SK-N-SH (cell line): ENCODE data around the gene RGL1. TPM values are rescaled to one million over a fixed set of nuclear protein-coding genes. Genes with fewer than 3 reads are reported as not detected.
A peak's percentile ranks its signal among the peaks of the same experiment; 100 is the strongest.

Experiments
- CTCF ChIA-PET: fragments of 300-600, 350-600 bp; formaldehyde crosslinking; extraction: SDS; loops from one replicate; lab custom pipeline; 2021; lab: Yijun Ruan, JAX
- POLR2A ChIA-PET: fragments of 350-600 bp; sonication (Branson Sonifier 250); formaldehyde crosslinking; extraction: SDS; loops from one replicate; lab custom pipeline; 2020; ENCODE audit warnings: antibody characterized with exemption, inconsistent platforms; lab: Yijun Ruan, JAX
- DNase-seq: peaks from one replicate; pipeline ENCODE4 v3.0.0; 2012
- H2AFZ ChIP-seq: fragments of 200-600 bp; sonication (generic); 2 replicates; pipeline ENCODE4 v1.8.1; 2016; ENCODE audit warnings: antibody characterized with exemption, mild to moderate bottlenecking, low read depth
- H3F3A ChIP-seq: fragments of 200-600 bp; sonication (generic); replicated peaks from 2 replicates; pipeline ENCODE3; 2016; ENCODE audit warnings: antibody characterized with exemption, mild to moderate bottlenecking; ENCODE audit not compliant: insufficient read depth
- H3K27ac ChIP-seq, 2 experiments: fragments of 200-500 bp in 1 of 2; fragments of 200-600 bp in 1 of 2; sonication (Bioruptor generic) in 1 of 2; sonication (generic), shearing (Covaris generic) in 1 of 2; 2 replicates each; pipeline versions ENCODE4 v1.5.1 to v1.6.1; 2014 to 2016; ENCODE audit warnings: low read depth in 2 of 2, inconsistent platforms in 1 of 2, low read length in 1 of 2, mild to moderate bottlenecking in 1 of 2, mixed read lengths in 1 of 2
- H3K27me3 ChIP-seq: fragments of 200-600 bp; sonication (generic), shearing (Covaris generic); 2 replicates; pipeline ENCODE4 v1.6.1; 2016; ENCODE audit warnings: mixed run types; ENCODE audit not compliant: insufficient read depth
- H3K36me3 ChIP-seq, 2 experiments: fragments of 200-500 bp in 1 of 2; fragments of 200-600 bp in 1 of 2; sonication (Bioruptor generic) in 1 of 2; sonication (generic) in 1 of 2; replicated peaks in 1 of 2; 2 replicates each; pipeline versions ENCODE3 to v1.5.1; 2014 to 2016; ENCODE audit warnings: low read length in 1 of 2, mild to moderate bottlenecking in 1 of 2; ENCODE audit not compliant: insufficient read depth in 2 of 2, control insufficient read depth in 1 of 2
- H3K4me1 ChIP-seq, 2 experiments: fragments of 200-500 bp in 1 of 2; fragments of 200-600 bp in 1 of 2; sonication (Bioruptor generic) in 1 of 2; sonication (generic), shearing (Covaris generic) in 1 of 2; 2 replicates each; pipeline versions ENCODE4 v1.5.1 to v1.6.1; 2014 to 2016; ENCODE audit warnings: low read depth in 1 of 2, low read length in 1 of 2, mixed run types in 1 of 2; ENCODE audit not compliant: insufficient read depth in 2 of 2, control insufficient read depth in 1 of 2
- H3K4me2 ChIP-seq: fragments of 200-600 bp; sonication (generic), shearing (Covaris generic); 2 replicates; pipeline ENCODE4 v1.6.1; 2017; ENCODE audit warnings: mixed run types
- H3K4me3 ChIP-seq, 2 experiments: fragments of 200-500 bp in 1 of 2; fragments of 200-600 bp in 1 of 2; sonication (Bioruptor generic) in 1 of 2; sonication (generic), shearing (Covaris generic) in 1 of 2; 2 replicates each; pipeline versions ENCODE4 v1.5.1 to v1.8.1; 2014 to 2016; ENCODE audit warnings: low read depth in 2 of 2, inconsistent platforms in 1 of 2, low read length in 1 of 2, mild to moderate bottlenecking in 1 of 2, mixed read lengths in 1 of 2, moderate library complexity in 1 of 2
- H3K79me2 ChIP-seq: fragments of 200-600 bp; sonication (generic); 2 replicates; pipeline ENCODE4 v1.8.1; 2017; ENCODE audit warnings: mild to moderate bottlenecking; ENCODE audit not compliant: insufficient read depth
- H3K9ac ChIP-seq: fragments of 200-600 bp; sonication (generic); 2 replicates; pipeline ENCODE4 v1.6.1; 2017; ENCODE audit warnings: mixed run types
- H3K9me2 ChIP-seq: fragments of 200-600 bp; sonication (generic); 2 replicates; pipeline ENCODE4 v1.6.1; 2017; ENCODE audit warnings: mixed run types
- H3K9me3 ChIP-seq: fragments of 200-600 bp; sonication (generic); 2 replicates; pipeline ENCODE4 v1.6.1; 2017; ENCODE audit warnings: mixed run types, mild to moderate bottlenecking, moderate library complexity
- H4K20me1 ChIP-seq: fragments of 200-600 bp; sonication (generic); 2 replicates; pipeline ENCODE4 v1.6.1; 2017; ENCODE audit warnings: mild to moderate bottlenecking, mixed run types; ENCODE audit not compliant: insufficient read depth
- EP300 ChIP-seq, 2 experiments: IDR thresholded peaks; 2 replicates each; pipeline versions ENCODE4 v1.4.0 to v1.6.1; 2012; ENCODE audit warnings: borderline replicate concordance in 1 of 2, low read depth in 1 of 2, low read length in 1 of 2
- EZH2phosphoT487 ChIP-seq: fragments of 200-600 bp; sonication (generic); IDR thresholded peaks from 2 replicates; pipeline ENCODE4 v1.6.1; 2017; ENCODE audit warnings: low read depth, mixed run types, mild to moderate bottlenecking, antibody characterized with exemption, moderate library complexity, borderline replicate concordance
- FOSL2 ChIP-seq: IDR thresholded peaks from 2 replicates; pipeline ENCODE4 v1.4.0; 2012; ENCODE audit warnings: low read depth, mild to moderate bottlenecking, moderate library complexity, borderline replicate concordance
- FOXM1 ChIP-seq: IDR thresholded peaks from 2 replicates; pipeline ENCODE4 v1.4.0; 2012; ENCODE audit warnings: low read depth, mild to moderate bottlenecking
- GABPA ChIP-seq: IDR thresholded peaks from 2 replicates; pipeline ENCODE4 v1.4.0; 2012; ENCODE audit warnings: low read depth, mild to moderate bottlenecking
- GATA2 ChIP-seq: sonication (generic); formaldehyde crosslinking; IDR thresholded peaks from 2 replicates; pipeline ENCODE4 v1.5.0; 2020; ENCODE audit warnings: mild to moderate bottlenecking, missing genetic modification reagents
- NFIC ChIP-seq: IDR thresholded peaks from 2 replicates; pipeline ENCODE4 v1.4.0; 2012; ENCODE audit warnings: borderline replicate concordance
- RAD21 ChIP-seq: IDR thresholded peaks from 2 replicates; pipeline ENCODE4 v1.6.1; 2012; ENCODE audit warnings: mild to moderate bottlenecking, low read length
- RCOR1 ChIP-seq: fragments of 150-350 bp; IDR thresholded peaks from 2 replicates; pipeline ENCODE4 v1.6.1; 2017; ENCODE audit warnings: antibody characterized with exemption, low read length
- SIN3A ChIP-seq: IDR thresholded peaks from 2 replicates; pipeline ENCODE4 v1.6.1; 2012; ENCODE audit warnings: low read depth, mild to moderate bottlenecking, low read length, moderate library complexity, borderline replicate concordance
- SMC3 ChIP-seq: IDR thresholded peaks from 2 replicates; pipeline ENCODE4 v1.6.1; 2012; ENCODE audit warnings: low read depth, low read length, improper control_type of control experiment
- TAF1 ChIP-seq: IDR thresholded peaks from 2 replicates; pipeline ENCODE4 v1.6.1; 2012; ENCODE audit warnings: low read depth, mild to moderate bottlenecking, low read length, moderate library complexity, borderline replicate concordance
- TCF12 ChIP-seq: IDR thresholded peaks from 2 replicates; pipeline ENCODE4 v1.4.0; 2012
- TEAD4 ChIP-seq: IDR thresholded peaks from 2 replicates; pipeline ENCODE4 v1.4.0; 2012; ENCODE audit warnings: mild to moderate bottlenecking, borderline replicate concordance; ENCODE audit not compliant: insufficient read depth
- YY1 ChIP-seq: IDR thresholded peaks from 2 replicates; pipeline ENCODE4 v1.4.0; 2012; ENCODE audit warnings: low read depth, mild to moderate bottlenecking
- WGBS: methylation state at CpG from one replicate; pipeline ENCODE4 v1.1.6; 2017; ENCODE audit warnings: low lambda C conversion rate; 5-methylcytosine and 5-hydroxymethylcytosine counted together
- polyA plus RNA-seq, 3 experiments: library from polyadenylated mRNA; depleted of rRNA; stranded (reverse); fragments of >200 nt; gene quantifications; 2 replicates each; pipeline ENCODE4 v1.2.3, GENCODE V29; 2012
- TF ChIP-seq, protein P1 (sequence below): IDR thresholded peaks from 2 replicates; pipeline ENCODE4; 2012
- TF ChIP-seq, protein P2 (sequence below): fragments of 150-350 bp; IDR thresholded peaks from 2 replicates; pipeline ENCODE4 v1.6.1; 2016; ENCODE audit warnings: mild to moderate bottlenecking, low read depth, low read length
- TF ChIP-seq, protein P3 (sequence below): fragments of 200-600 bp; sonication (generic); IDR thresholded peaks from 2 replicates; pipeline ENCODE4 v1.6.1; 2017; ENCODE audit warnings: antibody characterized with exemption, mild to moderate bottlenecking, moderate library complexity
- TF ChIP-seq, protein P4 (sequence below): IDR thresholded peaks from 2 replicates; pipeline ENCODE4 v1.4.0; 2012; ENCODE audit warnings: low read depth, borderline replicate concordance
- TF ChIP-seq, protein P5 (sequence below): IDR thresholded peaks from 2 replicates; pipeline ENCODE4 v1.6.1; 2012; ENCODE audit warnings: mild to moderate bottlenecking, low read depth, low read length, moderate library complexity

The RGL1 gene
- polyA plus RNA-seq, 1 of the 3 experiments (the other 2 are of a cell fraction), result 8.3 TPM

DNA sequence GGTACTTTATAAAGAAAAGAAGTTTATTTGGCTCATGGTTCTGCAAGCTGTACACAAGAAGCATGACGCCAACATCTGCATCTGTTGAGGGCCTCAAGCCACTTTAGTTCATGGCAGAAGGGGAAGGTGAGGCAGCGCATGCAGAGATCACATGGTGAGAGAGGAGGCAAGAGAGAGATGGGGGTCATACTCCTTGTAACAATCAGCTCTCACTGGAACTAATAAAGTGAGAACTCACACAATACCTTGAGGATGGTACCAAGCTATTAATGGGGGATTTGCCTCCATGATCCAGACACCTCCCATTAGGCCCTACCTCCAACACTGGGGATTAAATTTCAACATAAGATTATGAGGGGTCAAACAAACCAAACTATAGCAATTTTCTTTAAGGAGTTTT is 3.3 kb upstream of the RGL1 start (continued):
- TF ChIP-seq FOXM1 (no peak), TCF12 (no peak)
- TF ChIP-seq, protein P1, sequence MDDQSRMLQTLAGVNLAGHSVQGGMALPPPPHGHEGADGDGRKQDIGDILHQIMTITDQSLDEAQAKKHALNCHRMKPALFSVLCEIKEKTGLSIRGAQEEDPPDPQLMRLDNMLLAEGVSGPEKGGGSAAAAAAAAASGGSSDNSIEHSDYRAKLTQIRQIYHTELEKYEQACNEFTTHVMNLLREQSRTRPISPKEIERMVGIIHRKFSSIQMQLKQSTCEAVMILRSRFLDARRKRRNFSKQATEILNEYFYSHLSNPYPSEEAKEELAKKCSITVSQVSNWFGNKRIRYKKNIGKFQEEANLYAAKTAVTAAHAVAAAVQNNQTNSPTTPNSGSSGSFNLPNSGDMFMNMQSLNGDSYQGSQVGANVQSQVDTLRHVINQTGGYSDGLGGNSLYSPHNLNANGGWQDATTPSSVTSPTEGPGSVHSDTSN, result no peak

DNA sequence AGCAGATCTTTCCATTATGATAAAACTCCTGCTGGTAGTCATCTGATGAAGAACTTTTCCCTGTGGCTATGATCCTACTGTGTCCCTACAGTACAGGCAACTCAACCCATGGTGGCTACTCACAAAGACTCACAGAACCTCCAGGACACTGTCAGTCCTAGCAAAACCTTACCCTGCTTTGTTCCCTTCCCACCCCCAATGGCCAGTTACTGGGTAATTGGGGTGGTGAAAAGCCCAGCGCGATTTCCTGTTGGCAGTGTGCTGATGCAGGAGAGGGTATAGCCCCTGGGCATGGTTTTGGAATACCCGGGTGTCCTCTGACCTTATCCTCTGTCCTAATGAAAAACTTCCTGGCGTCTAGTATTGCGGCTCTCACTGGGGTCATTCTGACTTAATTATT is 533 bp upstream of the RGL1 start:
- Histone ChIP-seq H4K20me1 (no peaks in the 10 kb centered on the region; the same call in 1 of the 2 replicates), H3K9ac (peak overlapping the region; percentile 79; the same call in 1 of the 2 replicates), H3K4me2 (peak overlapping the region; percentile 93), H3F3A (peaks cover 26% of the 10 kb centered on the region), H2AFZ (peak overlapping the region; percentile 95), H3K79me2 (0 out of 2 replicates have a peak, but pooled peaks cover 2% of the 10 kb centered on the region), H3K27me3 (no peaks in the 10 kb centered on the region), H3K27ac (peak overlapping the region; percentile 71 to 96; a peak in 3 of 4 replicates), H3K9me2 (no peaks in the 10 kb centered on the region), H3K4me3 (peak overlapping the region; percentile 79 to 81), H3K9me3 (no peaks in the 10 kb centered on the region), H3K4me1 (peaks cover 14 to 23% of the 10 kb centered on the region in 2 experiments; a peak in 3 of 4 replicates), H3K36me3 (peaks cover 10% of the 10 kb centered on the region in 2 experiments)
- CTCF ChIA-PET, result interaction anchor here (1.2 to 1.6 kb wide), 2 partner anchors 111 to 148 kb away, joined by 5 read pairs; no protein-coding TSS in a partner anchor
- DNase-seq, result peak; percentile 59
- 64% methylated on average over 5 of the region's 5 CpGs for WGBS
- POLR2A ChIA-PET, result no interaction called here
- TF ChIP-seq NFIC (no peak), RAD21 (no peak), SIN3A (no peak), SMC3 (no peak), TEAD4 (no peak), TAF1 (no peak), GATA2 (CRISPR knock-in tag) (no peak), FOSL2 (no peak), EZH2phosphoT487 (no peak), GABPA (no peak), YY1 (no peak), EP300 (IDR thresholded peaks at IDR 0.05; ENCODE audit: borderline replicate concordance in 1 of 2, low read depth in 1 of 2, low read length in 1 of 2) (no peak), RCOR1 (no peak), FOXM1 (no peak)
- TF ChIP-seq, protein P2, sequence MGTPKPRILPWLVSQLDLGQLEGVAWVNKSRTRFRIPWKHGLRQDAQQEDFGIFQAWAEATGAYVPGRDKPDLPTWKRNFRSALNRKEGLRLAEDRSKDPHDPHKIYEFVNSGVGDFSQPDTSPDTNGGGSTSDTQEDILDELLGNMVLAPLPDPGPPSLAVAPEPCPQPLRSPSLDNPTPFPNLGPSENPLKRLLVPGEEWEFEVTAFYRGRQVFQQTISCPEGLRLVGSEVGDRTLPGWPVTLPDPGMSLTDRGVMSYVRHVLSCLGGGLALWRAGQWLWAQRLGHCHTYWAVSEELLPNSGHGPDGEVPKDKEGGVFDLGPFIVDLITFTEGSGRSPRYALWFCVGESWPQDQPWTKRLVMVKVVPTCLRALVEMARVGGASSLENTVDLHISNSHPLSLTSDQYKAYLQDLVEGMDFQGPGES, result no peak
- TF ChIP-seq, protein P3, sequence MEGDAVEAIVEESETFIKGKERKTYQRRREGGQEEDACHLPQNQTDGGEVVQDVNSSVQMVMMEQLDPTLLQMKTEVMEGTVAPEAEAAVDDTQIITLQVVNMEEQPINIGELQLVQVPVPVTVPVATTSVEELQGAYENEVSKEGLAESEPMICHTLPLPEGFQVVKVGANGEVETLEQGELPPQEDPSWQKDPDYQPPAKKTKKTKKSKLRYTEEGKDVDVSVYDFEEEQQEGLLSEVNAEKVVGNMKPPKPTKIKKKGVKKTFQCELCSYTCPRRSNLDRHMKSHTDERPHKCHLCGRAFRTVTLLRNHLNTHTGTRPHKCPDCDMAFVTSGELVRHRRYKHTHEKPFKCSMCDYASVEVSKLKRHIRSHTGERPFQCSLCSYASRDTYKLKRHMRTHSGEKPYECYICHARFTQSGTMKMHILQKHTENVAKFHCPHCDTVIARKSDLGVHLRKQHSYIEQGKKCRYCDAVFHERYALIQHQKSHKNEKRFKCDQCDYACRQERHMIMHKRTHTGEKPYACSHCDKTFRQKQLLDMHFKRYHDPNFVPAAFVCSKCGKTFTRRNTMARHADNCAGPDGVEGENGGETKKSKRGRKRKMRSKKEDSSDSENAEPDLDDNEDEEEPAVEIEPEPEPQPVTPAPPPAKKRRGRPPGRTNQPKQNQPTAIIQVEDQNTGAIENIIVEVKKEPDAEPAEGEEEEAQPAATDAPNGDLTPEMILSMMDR, result no peak
- TF ChIP-seq, protein P4, sequence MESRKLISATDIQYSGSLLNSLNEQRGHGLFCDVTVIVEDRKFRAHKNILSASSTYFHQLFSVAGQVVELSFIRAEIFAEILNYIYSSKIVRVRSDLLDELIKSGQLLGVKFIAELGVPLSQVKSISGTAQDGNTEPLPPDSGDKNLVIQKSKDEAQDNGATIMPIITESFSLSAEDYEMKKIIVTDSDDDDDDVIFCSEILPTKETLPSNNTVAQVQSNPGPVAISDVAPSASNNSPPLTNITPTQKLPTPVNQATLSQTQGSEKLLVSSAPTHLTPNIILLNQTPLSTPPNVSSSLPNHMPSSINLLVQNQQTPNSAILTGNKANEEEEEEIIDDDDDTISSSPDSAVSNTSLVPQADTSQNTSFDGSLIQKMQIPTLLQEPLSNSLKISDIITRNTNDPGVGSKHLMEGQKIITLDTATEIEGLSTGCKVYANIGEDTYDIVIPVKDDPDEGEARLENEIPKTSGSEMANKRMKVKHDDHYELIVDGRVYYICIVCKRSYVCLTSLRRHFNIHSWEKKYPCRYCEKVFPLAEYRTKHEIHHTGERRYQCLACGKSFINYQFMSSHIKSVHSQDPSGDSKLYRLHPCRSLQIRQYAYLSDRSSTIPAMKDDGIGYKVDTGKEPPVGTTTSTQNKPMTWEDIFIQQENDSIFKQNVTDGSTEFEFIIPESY, result no peak
- TF ChIP-seq, protein P5, sequence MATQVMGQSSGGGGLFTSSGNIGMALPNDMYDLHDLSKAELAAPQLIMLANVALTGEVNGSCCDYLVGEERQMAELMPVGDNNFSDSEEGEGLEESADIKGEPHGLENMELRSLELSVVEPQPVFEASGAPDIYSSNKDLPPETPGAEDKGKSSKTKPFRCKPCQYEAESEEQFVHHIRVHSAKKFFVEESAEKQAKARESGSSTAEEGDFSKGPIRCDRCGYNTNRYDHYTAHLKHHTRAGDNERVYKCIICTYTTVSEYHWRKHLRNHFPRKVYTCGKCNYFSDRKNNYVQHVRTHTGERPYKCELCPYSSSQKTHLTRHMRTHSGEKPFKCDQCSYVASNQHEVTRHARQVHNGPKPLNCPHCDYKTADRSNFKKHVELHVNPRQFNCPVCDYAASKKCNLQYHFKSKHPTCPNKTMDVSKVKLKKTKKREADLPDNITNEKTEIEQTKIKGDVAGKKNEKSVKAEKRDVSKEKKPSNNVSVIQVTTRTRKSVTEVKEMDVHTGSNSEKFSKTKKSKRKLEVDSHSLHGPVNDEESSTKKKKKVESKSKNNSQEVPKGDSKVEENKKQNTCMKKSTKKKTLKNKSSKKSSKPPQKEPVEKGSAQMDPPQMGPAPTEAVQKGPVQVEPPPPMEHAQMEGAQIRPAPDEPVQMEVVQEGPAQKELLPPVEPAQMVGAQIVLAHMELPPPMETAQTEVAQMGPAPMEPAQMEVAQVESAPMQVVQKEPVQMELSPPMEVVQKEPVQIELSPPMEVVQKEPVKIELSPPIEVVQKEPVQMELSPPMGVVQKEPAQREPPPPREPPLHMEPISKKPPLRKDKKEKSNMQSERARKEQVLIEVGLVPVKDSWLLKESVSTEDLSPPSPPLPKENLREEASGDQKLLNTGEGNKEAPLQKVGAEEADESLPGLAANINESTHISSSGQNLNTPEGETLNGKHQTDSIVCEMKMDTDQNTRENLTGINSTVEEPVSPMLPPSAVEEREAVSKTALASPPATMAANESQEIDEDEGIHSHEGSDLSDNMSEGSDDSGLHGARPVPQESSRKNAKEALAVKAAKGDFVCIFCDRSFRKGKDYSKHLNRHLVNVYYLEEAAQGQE, result no peak
